ENCODE results near the gene GRIA1.

- TF ChIP-seq CTCF (IDR thresholded peaks at IDR 0.05) (no peak), POLR2AphosphoS5 (IDR thresholded peaks at IDR 0.05) (no peak), EP300 (IDR thresholded peaks at IDR 0.05) (no peak), POLR2A (IDR thresholded peaks at IDR 0.05) (no peak)
Observed at GRCh38 chr5:153592081-153592480, 101.6 kb downstream of the GRIA1 start.

Data from gastroesophageal sphincter (tissue), 3 donors.